SK-N-SH (cell line): Measurements from ENCODE around the gene TBC1D8. TPM values are rescaled to one million over a fixed set of nuclear protein-coding genes. Genes with fewer than 3 reads are reported as not detected.

ENCODE experiments used
- CTCF ChIA-PET: fragments of 300-600, 350-600 bp; formaldehyde crosslinking; extraction: SDS; loops from one replicate; lab custom pipeline; 2021; lab: Yijun Ruan, JAX
- POLR2A ChIA-PET: fragments of 350-600 bp; sonication (Branson Sonifier 250); formaldehyde crosslinking; extraction: SDS; loops from one replicate; lab custom pipeline; 2020; ENCODE audit warnings: antibody characterized with exemption, inconsistent platforms; lab: Yijun Ruan, JAX
- DNase-seq: peaks from one replicate; pipeline ENCODE4 v3.0.0; 2012
- H2AFZ ChIP-seq: fragments of 200-600 bp; sonication (generic); 2 replicates; pipeline ENCODE4 v1.8.1; 2016; ENCODE audit warnings: antibody characterized with exemption, mild to moderate bottlenecking, low read depth
- H3F3A ChIP-seq: fragments of 200-600 bp; sonication (generic); replicated peaks from 2 replicates; pipeline ENCODE3; 2016; ENCODE audit warnings: antibody characterized with exemption, mild to moderate bottlenecking; ENCODE audit not compliant: insufficient read depth
- H3K27ac ChIP-seq, 2 experiments: fragments of 200-500 bp in 1 of 2; fragments of 200-600 bp in 1 of 2; sonication (Bioruptor generic) in 1 of 2; sonication (generic), shearing (Covaris generic) in 1 of 2; 2 replicates each; pipeline versions ENCODE4 v1.5.1 to v1.6.1; 2014 to 2016; ENCODE audit warnings: low read depth in 2 of 2, inconsistent platforms in 1 of 2, low read length in 1 of 2, mild to moderate bottlenecking in 1 of 2, mixed read lengths in 1 of 2
- H3K27me3 ChIP-seq: fragments of 200-600 bp; sonication (generic), shearing (Covaris generic); 2 replicates; pipeline ENCODE4 v1.6.1; 2016; ENCODE audit warnings: mixed run types; ENCODE audit not compliant: insufficient read depth
- H3K36me3 ChIP-seq, 2 experiments: fragments of 200-500 bp in 1 of 2; fragments of 200-600 bp in 1 of 2; sonication (Bioruptor generic) in 1 of 2; sonication (generic) in 1 of 2; replicated peaks in 1 of 2; 2 replicates each; pipeline versions ENCODE3 to v1.5.1; 2014 to 2016; ENCODE audit warnings: low read length in 1 of 2, mild to moderate bottlenecking in 1 of 2; ENCODE audit not compliant: insufficient read depth in 2 of 2, control insufficient read depth in 1 of 2
- H3K4me1 ChIP-seq, 2 experiments: fragments of 200-500 bp in 1 of 2; fragments of 200-600 bp in 1 of 2; sonication (Bioruptor generic) in 1 of 2; sonication (generic), shearing (Covaris generic) in 1 of 2; 2 replicates each; pipeline versions ENCODE4 v1.5.1 to v1.6.1; 2014 to 2016; ENCODE audit warnings: low read depth in 1 of 2, low read length in 1 of 2, mixed run types in 1 of 2; ENCODE audit not compliant: insufficient read depth in 2 of 2, control insufficient read depth in 1 of 2
- H3K4me2 ChIP-seq: fragments of 200-600 bp; sonication (generic), shearing (Covaris generic); 2 replicates; pipeline ENCODE4 v1.6.1; 2017; ENCODE audit warnings: mixed run types
- H3K4me3 ChIP-seq, 2 experiments: fragments of 200-500 bp in 1 of 2; fragments of 200-600 bp in 1 of 2; sonication (Bioruptor generic) in 1 of 2; sonication (generic), shearing (Covaris generic) in 1 of 2; 2 replicates each; pipeline versions ENCODE4 v1.5.1 to v1.8.1; 2014 to 2016; ENCODE audit warnings: low read depth in 2 of 2, inconsistent platforms in 1 of 2, low read length in 1 of 2, mild to moderate bottlenecking in 1 of 2, mixed read lengths in 1 of 2, moderate library complexity in 1 of 2
- H3K79me2 ChIP-seq: fragments of 200-600 bp; sonication (generic); 2 replicates; pipeline ENCODE4 v1.8.1; 2017; ENCODE audit warnings: mild to moderate bottlenecking; ENCODE audit not compliant: insufficient read depth
- H3K9ac ChIP-seq: fragments of 200-600 bp; sonication (generic); 2 replicates; pipeline ENCODE4 v1.6.1; 2017; ENCODE audit warnings: mixed run types
- H3K9me2 ChIP-seq: fragments of 200-600 bp; sonication (generic); 2 replicates; pipeline ENCODE4 v1.6.1; 2017; ENCODE audit warnings: mixed run types
- H3K9me3 ChIP-seq: fragments of 200-600 bp; sonication (generic); 2 replicates; pipeline ENCODE4 v1.6.1; 2017; ENCODE audit warnings: mixed run types, mild to moderate bottlenecking, moderate library complexity
- H4K20me1 ChIP-seq: fragments of 200-600 bp; sonication (generic); 2 replicates; pipeline ENCODE4 v1.6.1; 2017; ENCODE audit warnings: mild to moderate bottlenecking, mixed run types; ENCODE audit not compliant: insufficient read depth
- CHD2 ChIP-seq: fragments of 150-350 bp; IDR thresholded peaks from 2 replicates; pipeline ENCODE4 v1.6.1; 2018; ENCODE audit warnings: low read length; ENCODE audit not compliant: partially characterized antibody
- CTCF ChIP-seq: fragments of 200-600 bp; sonication (generic); IDR thresholded peaks from 2 replicates; pipeline ENCODE4 v1.6.1; 2017; ENCODE audit warnings: antibody characterized with exemption, mild to moderate bottlenecking, moderate library complexity
- ELF1 ChIP-seq: IDR thresholded peaks from 2 replicates; pipeline ENCODE4 v1.4.0; 2012
- FOXM1 ChIP-seq: IDR thresholded peaks from 2 replicates; pipeline ENCODE4 v1.4.0; 2012; ENCODE audit warnings: low read depth, mild to moderate bottlenecking
- GABPA ChIP-seq: IDR thresholded peaks from 2 replicates; pipeline ENCODE4 v1.4.0; 2012; ENCODE audit warnings: low read depth, mild to moderate bottlenecking
- GATA2 ChIP-seq: sonication (generic); formaldehyde crosslinking; IDR thresholded peaks from 2 replicates; pipeline ENCODE4 v1.5.0; 2020; ENCODE audit warnings: mild to moderate bottlenecking, missing genetic modification reagents
- POLR2AphosphoS5 ChIP-seq: IDR thresholded peaks from 2 replicates; pipeline ENCODE4 v1.6.1; 2012; ENCODE audit warnings: low read depth, low read length
- RFX5 ChIP-seq: IDR thresholded peaks from 2 replicates; pipeline ENCODE4 v1.6.1; 2012; ENCODE audit warnings: mild to moderate bottlenecking, improper control_type of control experiment, low read length
- RXRA ChIP-seq: IDR thresholded peaks from 2 replicates; pipeline ENCODE4 v1.4.0; 2012; ENCODE audit warnings: low read depth, mild to moderate bottlenecking, borderline replicate concordance
- TCF12 ChIP-seq: IDR thresholded peaks from 2 replicates; pipeline ENCODE4 v1.4.0; 2012
- TEAD4 ChIP-seq: IDR thresholded peaks from 2 replicates; pipeline ENCODE4 v1.4.0; 2012; ENCODE audit warnings: mild to moderate bottlenecking, borderline replicate concordance; ENCODE audit not compliant: insufficient read depth
- USF1 ChIP-seq: IDR thresholded peaks from 2 replicates; pipeline ENCODE4 v1.4.0; 2012; ENCODE audit warnings: low read depth, borderline replicate concordance
- WGBS: methylation state at CpG from one replicate; pipeline ENCODE4 v1.1.6; 2017; ENCODE audit warnings: low lambda C conversion rate; 5-methylcytosine and 5-hydroxymethylcytosine counted together
- polyA plus RNA-seq, 3 experiments: library from polyadenylated mRNA; depleted of rRNA; stranded (reverse); fragments of >200 nt; gene quantifications; 2 replicates each; pipeline ENCODE4 v1.2.3, GENCODE V29; 2012
- TF ChIP-seq, protein P1 (sequence below): IDR thresholded peaks from 2 replicates; pipeline ENCODE4 v1.6.1; 2012; ENCODE audit warnings: mild to moderate bottlenecking, low read depth, low read length, moderate library complexity
- TF ChIP-seq, protein P2 (sequence below): IDR thresholded peaks from 2 replicates; pipeline ENCODE4 v1.4.0; 2012; ENCODE audit warnings: low read depth

Gene TBC1D8
- polyA plus RNA-seq, 1 of the 3 experiments (the other 2 are of a cell fraction): 5.3 TPM

- POLR2A ChIA-PET: no interaction called here
- no peaks in the 10 kb centered on the region for H3F3A ChIP-seq
- no peak overlapping the region for H3K4me3 ChIP-seq
- H4K20me1 ChIP-seq: no peaks in the 10 kb centered on the region
- H3K9me2 ChIP-seq: no peaks in the 10 kb centered on the region
- WGBS: 85% methylated on average over 5 of the region's 5 CpGs
- no peak for DNase-seq
- no peak overlapping the region for H3K9ac ChIP-seq
- TF ChIP-seq RFX5: no peak
- no peak for TF ChIP-seq RXRA
- TF ChIP-seq, all 33 proteins: peak for 0
- Histone ChIP-seq H3K4me2 (no peak overlapping the region), H3K79me2 (no peaks in the 10 kb centered on the region), H2AFZ (no peak overlapping the region), H3K27ac (no peak overlapping the region), H3K9me3 (no peaks in the 10 kb centered on the region), H3K4me1 (no peaks in the 10 kb centered on the region), H3K36me3 (no peaks in the 10 kb centered on the region), H3K27me3 (no peaks in the 10 kb centered on the region)
- CTCF ChIA-PET: no interaction called here
These were observed 93.9 kb downstream of the TBC1D8 start for GRCh38 chr2:101057051-101057933.

DNA sequence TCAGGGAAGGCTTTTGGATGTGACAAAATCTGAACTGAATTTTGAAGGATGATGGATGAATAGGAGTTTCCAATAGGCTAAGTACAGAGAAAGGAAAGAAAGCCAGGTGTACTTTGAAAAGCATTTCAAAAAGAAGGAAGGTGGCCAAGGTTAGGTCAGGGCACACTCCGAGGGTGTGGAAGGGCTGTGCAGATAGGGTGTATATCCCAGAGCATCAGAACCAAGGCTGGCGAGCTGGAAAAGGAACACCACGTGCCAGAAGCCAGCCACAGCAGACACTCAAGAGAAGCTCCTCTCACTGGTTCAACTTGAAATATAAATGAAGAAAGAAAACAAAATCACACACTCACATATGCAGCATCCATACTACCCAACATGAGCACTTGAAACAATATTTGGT, 98.1 kb downstream of the TBC1D8 start:
- no peak overlapping the region for H3K9ac ChIP-seq
- no peak overlapping the region for H2AFZ ChIP-seq
- ChIA-PET POLR2A (no interaction called here), CTCF (no interaction called here)
- H3K4me1 ChIP-seq: no peaks in the 10 kb centered on the region; a peak in 1 of 4 replicates
- WGBS: 91% methylated on average over 3 of the region's 3 CpGs
- H3K9me2 ChIP-seq: no peaks in the 10 kb centered on the region
- H3K4me3 ChIP-seq: no peak overlapping the region
- no peaks in the 10 kb centered on the region for H3K27me3 ChIP-seq
- no peak overlapping the region for H3K4me2 ChIP-seq
- TF ChIP-seq GABPA (no peak), POLR2AphosphoS5 (no peak), CTCF (no peak), ELF1 (no peak)
- H3K9me3 ChIP-seq: no peaks in the 10 kb centered on the region
- DNase-seq: no peak
- no peaks in the 10 kb centered on the region for H3K36me3 ChIP-seq
- H3K27ac ChIP-seq: no peak overlapping the region
- H3F3A ChIP-seq: no peaks in the 10 kb centered on the region
- no peaks in the 10 kb centered on the region for H3K79me2 ChIP-seq
- no peaks in the 10 kb centered on the region for H4K20me1 ChIP-seq

DNA sequence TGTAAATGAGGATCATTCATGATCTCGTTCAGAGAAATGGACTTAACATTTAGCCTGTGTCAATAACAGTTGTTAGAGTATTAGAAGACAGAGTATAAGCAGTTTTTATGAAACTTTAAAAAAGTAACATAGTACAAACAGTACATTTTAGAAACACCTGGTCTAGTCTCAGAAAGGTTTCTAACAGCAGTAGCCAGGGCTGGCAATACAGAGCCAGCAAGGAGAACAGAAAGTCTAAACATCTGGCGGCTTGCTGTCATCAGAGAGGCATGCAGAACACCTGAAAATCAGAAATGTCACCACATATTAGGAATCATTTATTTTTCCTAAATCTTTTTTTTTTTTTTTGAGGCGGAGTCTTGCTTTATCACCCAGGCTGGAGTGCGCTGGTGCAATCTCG, 99.0 kb downstream of the TBC1D8 start:
- H2AFZ ChIP-seq: no peak overlapping the region
- no peaks in the 10 kb centered on the region for H3K36me3 ChIP-seq
- no peak overlapping the region for H3K9ac ChIP-seq
- no peak for DNase-seq
- H3K9me3 ChIP-seq: no peaks in the 10 kb centered on the region
- H3K9me2 ChIP-seq: no peaks in the 10 kb centered on the region
- no peaks in the 10 kb centered on the region for H3F3A ChIP-seq
- TF ChIP-seq RFX5: no peak
- TF ChIP-seq USF1: no peak
- no peak for TF ChIP-seq FOXM1
- no peak for TF ChIP-seq CHD2
- TF ChIP-seq GATA2: no peak
- no peak for TF ChIP-seq TCF12
- TF ChIP-seq, protein P1, sequence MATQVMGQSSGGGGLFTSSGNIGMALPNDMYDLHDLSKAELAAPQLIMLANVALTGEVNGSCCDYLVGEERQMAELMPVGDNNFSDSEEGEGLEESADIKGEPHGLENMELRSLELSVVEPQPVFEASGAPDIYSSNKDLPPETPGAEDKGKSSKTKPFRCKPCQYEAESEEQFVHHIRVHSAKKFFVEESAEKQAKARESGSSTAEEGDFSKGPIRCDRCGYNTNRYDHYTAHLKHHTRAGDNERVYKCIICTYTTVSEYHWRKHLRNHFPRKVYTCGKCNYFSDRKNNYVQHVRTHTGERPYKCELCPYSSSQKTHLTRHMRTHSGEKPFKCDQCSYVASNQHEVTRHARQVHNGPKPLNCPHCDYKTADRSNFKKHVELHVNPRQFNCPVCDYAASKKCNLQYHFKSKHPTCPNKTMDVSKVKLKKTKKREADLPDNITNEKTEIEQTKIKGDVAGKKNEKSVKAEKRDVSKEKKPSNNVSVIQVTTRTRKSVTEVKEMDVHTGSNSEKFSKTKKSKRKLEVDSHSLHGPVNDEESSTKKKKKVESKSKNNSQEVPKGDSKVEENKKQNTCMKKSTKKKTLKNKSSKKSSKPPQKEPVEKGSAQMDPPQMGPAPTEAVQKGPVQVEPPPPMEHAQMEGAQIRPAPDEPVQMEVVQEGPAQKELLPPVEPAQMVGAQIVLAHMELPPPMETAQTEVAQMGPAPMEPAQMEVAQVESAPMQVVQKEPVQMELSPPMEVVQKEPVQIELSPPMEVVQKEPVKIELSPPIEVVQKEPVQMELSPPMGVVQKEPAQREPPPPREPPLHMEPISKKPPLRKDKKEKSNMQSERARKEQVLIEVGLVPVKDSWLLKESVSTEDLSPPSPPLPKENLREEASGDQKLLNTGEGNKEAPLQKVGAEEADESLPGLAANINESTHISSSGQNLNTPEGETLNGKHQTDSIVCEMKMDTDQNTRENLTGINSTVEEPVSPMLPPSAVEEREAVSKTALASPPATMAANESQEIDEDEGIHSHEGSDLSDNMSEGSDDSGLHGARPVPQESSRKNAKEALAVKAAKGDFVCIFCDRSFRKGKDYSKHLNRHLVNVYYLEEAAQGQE: no peak
- no peak for TF ChIP-seq ELF1
- TF ChIP-seq, protein P2, sequence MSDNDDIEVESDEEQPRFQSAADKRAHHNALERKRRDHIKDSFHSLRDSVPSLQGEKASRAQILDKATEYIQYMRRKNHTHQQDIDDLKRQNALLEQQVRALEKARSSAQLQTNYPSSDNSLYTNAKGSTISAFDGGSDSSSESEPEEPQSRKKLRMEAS: no peak
- no peak for TF ChIP-seq TEAD4
- ChIA-PET POLR2A (no interaction called here), CTCF (interaction anchor here (0.6 to 1.2 kb wide), 5 partner anchors 14 to 149 kb away, joined by 3 to 4 read pairs (median 3); no protein-coding TSS in a partner anchor)
- H3K4me1 ChIP-seq: peaks cover 0 to 4% of the 10 kb centered on the region in 2 experiments; a peak in 1 of 4 replicates
- H3K27ac ChIP-seq: no peak overlapping the region
- H3K79me2 ChIP-seq: no peaks in the 10 kb centered on the region
- H3K27me3 ChIP-seq: no peaks in the 10 kb centered on the region
- 89% methylated on average over 5 of the region's 5 CpGs for WGBS
- H4K20me1 ChIP-seq: no peaks in the 10 kb centered on the region
- H3K4me3 ChIP-seq: no peak overlapping the region
- H3K4me2 ChIP-seq: no peak overlapping the region
